PC-3 (cell line): ENCODE data around the gene NLRP12.

Experiments used
- EZH2 ChIP-seq: fragments of 300-600 bp; sonication (generic); IDR thresholded peaks from one replicate; pipeline ENCODE4 v1.6.1; 2017; ENCODE audit warnings: antibody characterized with exemption, mild to moderate bottlenecking, low read length; ENCODE audit not compliant: unreplicated experiment
- EZH2phosphoT487 ChIP-seq: fragments of 300-600 bp; sonication (generic); IDR thresholded peaks from 2 replicates; pipeline ENCODE4 v1.6.1; 2018; ENCODE audit warnings: mild to moderate bottlenecking, antibody characterized with exemption, low read length, borderline replicate concordance
- TF ChIP-seq, protein P1 (sequence below): fragments of 300-600 bp; sonication (generic); conservative IDR thresholded peaks from 2 replicates; pipeline ENCODE4 v1.5.1; 2017; ENCODE audit warnings: antibody characterized with exemption, low read depth, mild to moderate bottlenecking, low read length

DNA sequence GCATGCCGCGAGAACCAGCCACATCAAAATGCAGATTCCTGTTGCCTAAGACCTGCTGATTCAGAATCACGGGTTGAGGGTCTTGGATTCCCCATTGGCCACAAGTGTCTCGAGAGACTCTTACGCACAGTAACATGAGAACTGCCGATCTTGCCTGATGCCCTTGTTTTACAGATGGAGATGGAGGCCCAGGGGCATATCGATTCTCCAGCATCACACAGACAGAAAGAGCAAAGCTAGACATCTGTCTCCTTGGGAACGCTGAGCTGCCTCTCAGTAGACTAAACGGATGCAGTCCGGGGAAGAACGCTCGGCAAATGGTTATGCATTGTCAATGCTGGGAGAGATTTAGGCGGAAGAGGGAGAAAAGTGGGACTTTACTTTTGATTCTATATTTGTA lies 5.4 kb downstream of the NLRP12 start:
- TF ChIP-seq, protein P1, sequence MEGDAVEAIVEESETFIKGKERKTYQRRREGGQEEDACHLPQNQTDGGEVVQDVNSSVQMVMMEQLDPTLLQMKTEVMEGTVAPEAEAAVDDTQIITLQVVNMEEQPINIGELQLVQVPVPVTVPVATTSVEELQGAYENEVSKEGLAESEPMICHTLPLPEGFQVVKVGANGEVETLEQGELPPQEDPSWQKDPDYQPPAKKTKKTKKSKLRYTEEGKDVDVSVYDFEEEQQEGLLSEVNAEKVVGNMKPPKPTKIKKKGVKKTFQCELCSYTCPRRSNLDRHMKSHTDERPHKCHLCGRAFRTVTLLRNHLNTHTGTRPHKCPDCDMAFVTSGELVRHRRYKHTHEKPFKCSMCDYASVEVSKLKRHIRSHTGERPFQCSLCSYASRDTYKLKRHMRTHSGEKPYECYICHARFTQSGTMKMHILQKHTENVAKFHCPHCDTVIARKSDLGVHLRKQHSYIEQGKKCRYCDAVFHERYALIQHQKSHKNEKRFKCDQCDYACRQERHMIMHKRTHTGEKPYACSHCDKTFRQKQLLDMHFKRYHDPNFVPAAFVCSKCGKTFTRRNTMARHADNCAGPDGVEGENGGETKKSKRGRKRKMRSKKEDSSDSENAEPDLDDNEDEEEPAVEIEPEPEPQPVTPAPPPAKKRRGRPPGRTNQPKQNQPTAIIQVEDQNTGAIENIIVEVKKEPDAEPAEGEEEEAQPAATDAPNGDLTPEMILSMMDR = no peak
- TF ChIP-seq EZH2 = no peak
- no peak for TF ChIP-seq EZH2phosphoT487
